ENCODE measurements around the gene SLC9A8.
"Not testable (repeated sequence)": the region's sequence is repeated elsewhere in the genome, so short reads cannot be mapped to it uniquely, and the experiment has no call there.

The SLC9A8 gene

GRCh38 chr20:49895474-49896093, 83.0 kb downstream of the SLC9A8 start:
- not testable (repeated sequence) for H3K79me2 ChIP-seq (ENCODE audit: control insufficient read depth, insufficient read depth, low read length, poor library complexity); H3K4me1 ChIP-seq (ENCODE audit: control insufficient read depth in 1 of 2, insufficient read depth in 2 of 2, low read length in 2 of 2); H3K27me3 ChIP-seq (ENCODE audit: insufficient read depth, low read length); H3K14ac ChIP-seq (ENCODE audit: low read length); H2BK12ac ChIP-seq (ENCODE audit: low read length); H2AFZ ChIP-seq (ENCODE audit: insufficient read depth, low read length, poor library complexity); H3K4me3 ChIP-seq (ENCODE audit: low read depth, low read length); H3K18ac ChIP-seq (ENCODE audit: low read length); H2BK5ac ChIP-seq (ENCODE audit: low read depth, low read length, poor library complexity); H4K8ac ChIP-seq (ENCODE audit: low read depth, low read length); H4K91ac ChIP-seq (ENCODE audit: low read depth, low read length); H3K79me1 ChIP-seq (ENCODE audit: low read length); H3K4me2 ChIP-seq (ENCODE audit: low read length); H3K4ac ChIP-seq (ENCODE audit: low read depth, low read length); H2BK120ac ChIP-seq (ENCODE audit: insufficient read depth, low read length, poor library complexity); H3K9me3 ChIP-seq (ENCODE audit: insufficient read depth, low read depth, low read length); H4K12ac ChIP-seq (ENCODE audit: low read depth, low read length); H2AK5ac ChIP-seq (ENCODE audit: low read length); DNase-seq; H3K27ac ChIP-seq (ENCODE audit: low read depth, low read length); H3K23ac ChIP-seq (ENCODE audit: low read length); H3K9ac ChIP-seq (ENCODE audit: low read length); H3K36me3 ChIP-seq (ENCODE audit: control insufficient read depth in 1 of 2, insufficient read depth in 2 of 2, low read length in 2 of 2)
- WGBS (ENCODE audit: extremely low coverage, insufficient coverage, insufficient read length), result no CpG with 5 or more reads among the region's 7 CpGs

DNA sequence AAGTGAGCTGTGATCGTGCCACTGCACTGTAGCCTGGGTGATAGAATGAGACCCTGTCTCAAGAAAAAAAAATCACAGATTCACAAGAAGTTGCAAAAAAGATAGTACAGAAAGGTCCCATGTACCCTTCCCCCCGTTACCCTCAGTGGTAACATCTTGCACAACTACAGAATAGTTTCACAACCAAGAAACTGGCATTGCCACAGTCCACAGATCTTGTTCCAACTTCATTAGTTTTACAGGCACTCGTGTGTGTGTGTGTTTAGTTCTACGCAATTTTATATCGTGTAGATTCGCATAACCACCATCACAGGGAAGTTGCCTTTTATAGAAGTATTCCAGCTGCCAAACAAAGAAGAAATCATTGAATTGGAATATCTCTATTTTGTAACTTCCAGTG, 83.6 kb downstream of the SLC9A8 start:
- H3K4me1 ChIP-seq (ENCODE audit: control insufficient read depth in 1 of 2, insufficient read depth in 2 of 2, low read length in 2 of 2), result peaks cover 0 to 3% of the 10 kb centered on the region in 2 experiments
- H4K8ac ChIP-seq (ENCODE audit: low read depth, low read length), result no peak overlapping the region
- H2BK120ac ChIP-seq (ENCODE audit: insufficient read depth, low read length, poor library complexity), result no peak overlapping the region
- H3K27ac ChIP-seq (ENCODE audit: low read depth, low read length), result no peak overlapping the region
- H3K79me1 ChIP-seq (ENCODE audit: low read length), result no peaks in the 10 kb centered on the region
- H3K4me2 ChIP-seq (ENCODE audit: low read length), result no peak overlapping the region
- no peaks in the 10 kb centered on the region for H3K9me3 ChIP-seq (ENCODE audit: insufficient read depth, low read depth, low read length)
- no peak overlapping the region for H3K9ac ChIP-seq (ENCODE audit: low read length)
- no peak for DNase-seq
- no peak overlapping the region for H4K91ac ChIP-seq (ENCODE audit: low read depth, low read length)
- no peak overlapping the region for H2BK5ac ChIP-seq (ENCODE audit: low read depth, low read length, poor library complexity)
- H3K36me3 ChIP-seq (ENCODE audit: control insufficient read depth in 1 of 2, insufficient read depth in 2 of 2, low read length in 2 of 2), result no peaks in the 10 kb centered on the region
- H3K14ac ChIP-seq (ENCODE audit: low read length), result no peak overlapping the region
- H3K23ac ChIP-seq (ENCODE audit: low read length), result no peak overlapping the region
- H3K18ac ChIP-seq (ENCODE audit: low read length), result no peak overlapping the region
- H2BK12ac ChIP-seq (ENCODE audit: low read length), result no peak overlapping the region
- H2AK5ac ChIP-seq (ENCODE audit: low read length), result no peak overlapping the region
- WGBS (ENCODE audit: extremely low coverage, insufficient coverage, insufficient read length), result no CpG with 5 or more reads among the region's 6 CpGs
- H3K27me3 ChIP-seq (ENCODE audit: insufficient read depth, low read length), result no peaks in the 10 kb centered on the region
- no peaks in the 10 kb centered on the region for H3K79me2 ChIP-seq (ENCODE audit: control insufficient read depth, insufficient read depth, low read length, poor library complexity)
- no peak overlapping the region for H4K12ac ChIP-seq (ENCODE audit: low read depth, low read length)
- no peak overlapping the region for H2AFZ ChIP-seq (ENCODE audit: insufficient read depth, low read length, poor library complexity)
- H3K4ac ChIP-seq (ENCODE audit: low read depth, low read length), result no peak overlapping the region
- no peak overlapping the region for H3K4me3 ChIP-seq (ENCODE audit: low read depth, low read length)

DNA sequence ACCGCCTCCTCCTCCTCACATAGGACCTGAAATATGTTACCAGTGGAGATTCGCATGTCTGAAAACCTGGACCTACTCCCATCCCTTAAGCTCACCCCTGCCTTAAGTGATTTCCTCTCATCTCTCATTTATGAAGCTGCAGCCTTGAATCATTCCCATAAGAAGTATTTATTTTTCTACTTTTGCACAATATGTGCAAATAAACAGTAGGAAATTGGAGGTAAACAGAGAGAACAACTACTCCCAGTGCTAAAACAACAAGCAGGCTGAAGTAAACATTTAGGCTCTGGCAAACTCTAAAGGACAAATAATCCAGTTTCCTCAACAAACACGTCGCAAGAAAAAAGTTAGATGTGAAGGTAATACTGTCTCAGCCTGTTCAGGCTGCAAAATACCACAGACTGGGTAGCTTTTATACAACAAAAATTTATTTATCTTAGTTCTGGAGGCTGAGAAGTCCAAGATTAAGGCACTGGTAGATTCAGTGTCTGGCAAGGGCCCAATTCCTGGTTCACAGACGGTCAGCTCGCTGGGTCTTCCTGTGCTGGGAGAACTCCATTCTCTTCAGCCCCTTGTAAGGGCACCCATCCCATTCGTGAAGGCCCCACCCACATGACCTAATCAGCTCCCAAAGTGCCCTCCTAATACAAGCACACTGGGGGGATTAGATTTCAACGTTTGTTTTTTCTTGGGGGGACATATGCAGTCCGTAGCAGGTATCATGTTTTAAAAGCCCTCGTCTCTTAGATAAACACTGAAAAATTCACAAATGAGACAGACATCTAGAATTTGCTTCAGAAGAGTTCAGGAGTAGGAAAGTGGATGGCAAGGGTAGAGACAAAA, 87.1 kb downstream of the SLC9A8 start:
- H2BK5ac ChIP-seq (ENCODE audit: low read depth, low read length, poor library complexity), result no peak overlapping the region
- H4K91ac ChIP-seq (ENCODE audit: low read depth, low read length), result no peak overlapping the region
- no peak overlapping the region for H3K4me2 ChIP-seq (ENCODE audit: low read length)
- H2BK120ac ChIP-seq (ENCODE audit: insufficient read depth, low read length, poor library complexity), result no peak overlapping the region
- H2BK12ac ChIP-seq (ENCODE audit: low read length), result no peak overlapping the region
- H3K23ac ChIP-seq (ENCODE audit: low read length), result no peak overlapping the region
- no peak overlapping the region for H3K4me3 ChIP-seq (ENCODE audit: low read depth, low read length)
- H3K4me1 ChIP-seq (ENCODE audit: control insufficient read depth in 1 of 2, insufficient read depth in 2 of 2, low read length in 2 of 2), result peaks cover 0 to 6% of the 10 kb centered on the region in 2 experiments
- no CpG with 5 or more reads among the region's 10 CpGs for WGBS (ENCODE audit: extremely low coverage, insufficient coverage, insufficient read length)
- H3K27ac ChIP-seq (ENCODE audit: low read depth, low read length), result no peak overlapping the region
- H2AK5ac ChIP-seq (ENCODE audit: low read length), result no peak overlapping the region
- no peaks in the 10 kb centered on the region for H3K79me1 ChIP-seq (ENCODE audit: low read length)
- H4K12ac ChIP-seq (ENCODE audit: low read depth, low read length), result no peak overlapping the region
- H4K8ac ChIP-seq (ENCODE audit: low read depth, low read length), result no peak overlapping the region
- H3K4ac ChIP-seq (ENCODE audit: low read depth, low read length), result no peak overlapping the region
- H3K36me3 ChIP-seq (ENCODE audit: control insufficient read depth in 1 of 2, insufficient read depth in 2 of 2, low read length in 2 of 2), result peaks cover 4 to 8% of the 10 kb centered on the region in 2 experiments
- no peak overlapping the region for H3K18ac ChIP-seq (ENCODE audit: low read length)
- no peak overlapping the region for H3K14ac ChIP-seq (ENCODE audit: low read length)
- no peaks in the 10 kb centered on the region for H3K79me2 ChIP-seq (ENCODE audit: control insufficient read depth, insufficient read depth, low read length, poor library complexity)
- DNase-seq, result no peak
- no peak overlapping the region for H2AFZ ChIP-seq (ENCODE audit: insufficient read depth, low read length, poor library complexity)
- H3K9me3 ChIP-seq (ENCODE audit: insufficient read depth, low read depth, low read length), result no peaks in the 10 kb centered on the region
- no peak overlapping the region for H3K9ac ChIP-seq (ENCODE audit: low read length)
- no peaks in the 10 kb centered on the region for H3K27me3 ChIP-seq (ENCODE audit: insufficient read depth, low read length)

- H3K4me2 ChIP-seq (ENCODE audit: low read length), result no peak overlapping the region
- no peak overlapping the region for H3K18ac ChIP-seq (ENCODE audit: low read length)
- peaks cover 21 to 26% of the 10 kb centered on the region in 2 experiments for H3K36me3 ChIP-seq (ENCODE audit: control insufficient read depth in 1 of 2, insufficient read depth in 2 of 2, low read length in 2 of 2)
- no peak overlapping the region for H3K27ac ChIP-seq (ENCODE audit: low read depth, low read length)
- no peak overlapping the region for H4K12ac ChIP-seq (ENCODE audit: low read depth, low read length)
- H2BK120ac ChIP-seq (ENCODE audit: insufficient read depth, low read length, poor library complexity), result no peak overlapping the region
- no peaks in the 10 kb centered on the region for H3K79me1 ChIP-seq (ENCODE audit: low read length)
- H2BK5ac ChIP-seq (ENCODE audit: low read depth, low read length, poor library complexity), result no peak overlapping the region
- H3K9me3 ChIP-seq (ENCODE audit: insufficient read depth, low read depth, low read length), result no peaks in the 10 kb centered on the region
- H4K91ac ChIP-seq (ENCODE audit: low read depth, low read length), result no peak overlapping the region
- no peak for DNase-seq
- peaks cover 0 to 6% of the 10 kb centered on the region in 2 experiments for H3K4me1 ChIP-seq (ENCODE audit: control insufficient read depth in 1 of 2, insufficient read depth in 2 of 2, low read length in 2 of 2)
- no peak overlapping the region for H3K4me3 ChIP-seq (ENCODE audit: low read depth, low read length)
- no peaks in the 10 kb centered on the region for H3K27me3 ChIP-seq (ENCODE audit: insufficient read depth, low read length)
- H3K4ac ChIP-seq (ENCODE audit: low read depth, low read length), result no peak overlapping the region
- no peak overlapping the region for H3K23ac ChIP-seq (ENCODE audit: low read length)
- WGBS (ENCODE audit: extremely low coverage, insufficient coverage, insufficient read length), result no CpG with 5 or more reads among the region's 5 CpGs
- no peak overlapping the region for H2AFZ ChIP-seq (ENCODE audit: insufficient read depth, low read length, poor library complexity)
- H3K9ac ChIP-seq (ENCODE audit: low read length), result no peak overlapping the region
- H2AK5ac ChIP-seq (ENCODE audit: low read length), result no peak overlapping the region
- no peak overlapping the region for H4K8ac ChIP-seq (ENCODE audit: low read depth, low read length)
- no peak overlapping the region for H2BK12ac ChIP-seq (ENCODE audit: low read length)
- H3K79me2 ChIP-seq (ENCODE audit: control insufficient read depth, insufficient read depth, low read length, poor library complexity), result no peaks in the 10 kb centered on the region
- H3K14ac ChIP-seq (ENCODE audit: low read length), result no peak overlapping the region
Observed at GRCh38 chr20:49901588-49901987, 89.0 kb downstream of the SLC9A8 start.

Data from trophoblast cell (in vitro differentiated cells and primary cell).